Thymus (tissue), 11 donors: ENCODE results near the gene DPYSL4. TPM values are rescaled to one million over a fixed set of nuclear protein-coding genes. Genes with fewer than 3 reads are reported as not detected.

Source experiments
- DNase-seq, 9 donors: peaks; one replicate each; pipeline ENCODE4 v3.0.0-alpha.2; 2013; ENCODE audit warnings: low spot score in 9 of 9, low read depth in 6 of 9, missing footprints in 1 of 9
- H3K27ac ChIP-seq, 2 donors: one replicate each; pipeline ENCODE4 v1.5.1; 2013; ENCODE audit warnings: control low read depth in 1 of 2, low read depth in 1 of 2, low read length in 1 of 2, mild to moderate bottlenecking in 1 of 2, moderate library complexity in 1 of 2
- H3K27me3 ChIP-seq, 2 donors: one replicate each; pipeline ENCODE4 v1.5.1; 2013; ENCODE audit warnings: low read length in 1 of 2; ENCODE audit not compliant: control insufficient read depth in 2 of 2, insufficient read depth in 1 of 2
- H3K36me3 ChIP-seq, 2 donors: one replicate each; pipeline ENCODE4 v1.5.1; 2013; ENCODE audit warnings: low read length in 1 of 2, mild to moderate bottlenecking in 1 of 2, moderate library complexity in 1 of 2; ENCODE audit not compliant: control insufficient read depth in 2 of 2, insufficient read depth in 2 of 2
- H3K4me1 ChIP-seq, 2 donors: one replicate each; pipeline ENCODE4 v1.5.1; 2013; ENCODE audit warnings: low read length in 2 of 2; ENCODE audit not compliant: control insufficient read depth in 2 of 2, insufficient read depth in 2 of 2
- H3K4me3 ChIP-seq, 2 donors: one replicate each; pipeline ENCODE4 v1.5.1; 2013; ENCODE audit warnings: low read length in 2 of 2, control low read depth in 1 of 2, mild to moderate bottlenecking in 1 of 2
- H3K9me3 ChIP-seq, 2 donors: one replicate each; pipeline ENCODE4 v1.5.1; 2013; ENCODE audit warnings: low read length in 1 of 2, mild to moderate bottlenecking in 1 of 2; ENCODE audit not compliant: control insufficient read depth in 2 of 2, insufficient read depth in 1 of 2
- WGBS: extraction: QIAGEN DNeasy Blood & Tissue Kit; methylation state at CpG from one replicate; pipeline ENCODE4 v1.1.7; 2013; 5-methylcytosine and 5-hydroxymethylcytosine counted together
- polyA plus RNA-seq: library from polyadenylated mRNA; stranded (reverse); fragments of 200-250 nt; gene quantifications from one replicate; pipeline ENCODE4 v1.2.3, GENCODE V29; 2013
- total RNA-seq: library from RNA; stranded (reverse); fragments of 120-200 nt; gene quantifications from one replicate; pipeline ENCODE4 v1.2.4, GENCODE V29; 2013
- donor health status: healthy.

Gene DPYSL4
- total and polyA plus RNA-seq, 2 donors = 0.28 to 0.89 TPM

DNA sequence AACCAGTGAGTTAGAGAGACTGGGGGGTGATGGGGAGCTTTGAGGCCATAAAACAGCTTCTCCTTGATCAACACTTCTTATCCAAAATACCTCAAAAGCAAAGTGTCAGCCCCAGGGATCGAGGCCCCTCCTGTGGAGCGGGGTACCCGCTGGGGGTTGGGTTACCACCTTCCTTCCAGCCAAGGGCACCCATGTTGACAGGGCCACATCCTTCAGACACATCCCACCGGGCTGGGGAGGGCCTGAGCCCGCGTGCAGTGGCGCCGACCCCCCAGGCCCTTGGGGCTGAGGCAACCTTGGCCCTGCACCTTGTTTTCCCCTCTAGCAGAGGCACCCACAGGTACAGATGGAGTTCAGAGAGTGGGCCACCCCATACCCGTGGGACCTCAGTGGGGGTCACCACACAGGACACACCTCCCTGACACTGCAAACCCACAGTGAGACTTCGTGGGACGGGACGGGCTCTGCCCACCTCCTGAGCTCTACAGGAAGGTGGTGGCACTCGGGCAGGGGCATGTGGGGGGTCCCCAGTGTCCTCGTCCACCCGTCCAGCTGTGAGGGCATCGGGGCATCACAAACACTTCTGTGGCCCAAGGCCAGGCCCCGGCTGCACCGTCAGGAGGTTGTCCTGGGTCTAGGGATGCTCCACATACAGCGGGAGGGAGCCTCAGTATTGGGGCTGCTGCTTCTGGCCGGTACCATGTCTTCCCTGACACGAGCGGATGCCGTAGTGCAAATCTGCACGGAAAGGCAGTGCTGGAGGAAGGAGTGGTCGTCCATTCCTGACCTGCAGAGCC, 10.7 kb downstream of the DPYSL4 start:
- 88% methylated on average over 25 of the region's 25 CpGs for WGBS
- Histone ChIP-seq H3K9me3 (no peaks in the 10 kb centered on the region), H3K36me3 (no peaks in the 10 kb centered on the region), H3K27ac (no peak overlapping the region), H3K27me3 (no peaks in the 10 kb centered on the region), H3K4me3 (no peak overlapping the region), H3K4me1 (no peaks in the 10 kb centered on the region)
- no peak for DNase-seq

- Histone ChIP-seq H3K27ac (no peak overlapping the region), H3K4me1 (no peaks in the 10 kb centered on the region), H3K9me3 (no peaks in the 10 kb centered on the region), H3K36me3 (no peaks in the 10 kb centered on the region), H3K4me3 (no peak overlapping the region), H3K27me3 (no peaks in the 10 kb centered on the region)
- DNase-seq = no peak
- WGBS = 93% methylated on average over 3 of the region's 3 CpGs
Observed at GRCh38 chr10:132198068-132198370, 11.3 kb downstream of the DPYSL4 start.

DNA sequence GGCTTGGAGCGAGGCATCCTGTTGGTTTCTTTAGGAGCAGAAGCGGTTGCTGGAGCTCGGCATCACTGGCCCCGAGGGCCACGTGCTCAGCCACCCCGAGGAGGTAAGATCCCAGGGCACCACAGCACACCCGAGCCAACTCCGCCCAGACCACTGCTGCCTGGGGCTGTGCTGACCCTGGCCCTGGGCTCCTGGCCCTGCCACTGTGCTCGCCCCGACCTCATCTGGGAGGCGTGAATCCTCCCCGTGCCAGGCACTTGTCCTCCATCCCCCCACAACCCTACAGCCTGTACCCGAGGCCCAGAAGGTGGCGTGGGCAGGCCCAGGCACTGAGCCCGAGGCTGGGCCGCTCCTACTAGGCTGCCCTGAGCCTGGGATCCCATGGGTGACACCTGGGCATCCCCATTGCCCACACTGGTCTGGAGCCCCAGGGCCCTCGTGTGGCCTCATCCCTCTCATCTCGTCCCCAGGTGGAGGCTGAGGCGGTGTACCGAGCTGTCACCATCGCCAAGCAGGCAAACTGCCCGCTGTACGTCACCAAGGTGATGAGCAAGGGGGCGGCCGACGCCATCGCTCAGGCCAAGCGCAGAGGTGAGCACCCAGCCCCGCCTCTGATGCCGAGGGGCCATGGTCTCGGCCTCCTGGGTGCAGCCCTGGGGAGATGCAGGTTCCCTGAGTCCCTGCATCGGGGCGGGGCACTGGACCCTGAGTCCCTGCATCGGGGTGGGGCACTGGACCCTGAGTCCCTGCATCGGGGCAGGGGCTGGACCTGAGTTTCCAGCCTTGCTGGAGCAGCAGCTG, 11.8 kb downstream of the DPYSL4 start:
- no peak overlapping the region for H3K4me3 ChIP-seq
- H3K4me1 ChIP-seq = no peaks in the 10 kb centered on the region
- H3K27me3 ChIP-seq = no peaks in the 10 kb centered on the region
- DNase-seq = no peak
- WGBS = 94% methylated on average over 35 of the region's 35 CpGs
- no peaks in the 10 kb centered on the region for H3K9me3 ChIP-seq
- H3K27ac ChIP-seq = no peak overlapping the region
- no peaks in the 10 kb centered on the region for H3K36me3 ChIP-seq

- Histone ChIP-seq H3K9me3 (no peaks in the 10 kb centered on the region), H3K27me3 (no peaks in the 10 kb centered on the region), H3K4me3 (no peak overlapping the region), H3K36me3 (no peaks in the 10 kb centered on the region), H3K4me1 (no peaks in the 10 kb centered on the region), H3K27ac (no peak overlapping the region)
- no peak for DNase-seq
- 79% methylated on average over 11 of the region's 11 CpGs for WGBS
Observed at GRCh38 chr10:132199268-132199853, 12.6 kb downstream of the DPYSL4 start.

DNA sequence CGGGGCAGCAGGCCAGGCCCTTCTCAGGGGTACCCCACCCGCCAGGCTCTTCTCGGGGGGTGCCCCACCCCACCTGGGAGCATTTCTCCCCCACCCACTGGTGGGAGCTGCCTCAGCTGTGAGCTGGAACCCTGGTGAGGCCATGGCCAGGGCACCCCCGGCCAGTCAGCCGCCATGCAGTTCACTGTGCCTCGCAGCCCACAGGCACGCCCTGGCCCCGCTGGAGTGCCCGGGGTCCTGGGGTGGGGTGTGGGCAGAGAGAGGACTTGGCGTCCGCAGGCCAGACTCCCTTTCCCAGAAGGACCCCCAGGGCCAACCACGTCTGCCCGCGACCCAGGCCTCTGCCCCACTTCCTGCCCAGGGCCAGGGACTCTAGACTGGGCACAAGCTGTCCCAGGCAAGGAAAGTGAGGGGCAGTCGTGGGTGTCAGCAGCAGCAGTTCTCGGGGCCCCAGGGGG, 13.1 kb downstream of the DPYSL4 start:
- H3K9me3 ChIP-seq = no peaks in the 10 kb centered on the region
- H3K27ac ChIP-seq = no peak overlapping the region
- no peaks in the 10 kb centered on the region for H3K4me1 ChIP-seq
- no peak for DNase-seq
- 89% methylated on average over 16 of the region's 16 CpGs for WGBS
- H3K27me3 ChIP-seq = no peaks in the 10 kb centered on the region
- H3K4me3 ChIP-seq = no peak overlapping the region
- H3K36me3 ChIP-seq = no peaks in the 10 kb centered on the region

DNA sequence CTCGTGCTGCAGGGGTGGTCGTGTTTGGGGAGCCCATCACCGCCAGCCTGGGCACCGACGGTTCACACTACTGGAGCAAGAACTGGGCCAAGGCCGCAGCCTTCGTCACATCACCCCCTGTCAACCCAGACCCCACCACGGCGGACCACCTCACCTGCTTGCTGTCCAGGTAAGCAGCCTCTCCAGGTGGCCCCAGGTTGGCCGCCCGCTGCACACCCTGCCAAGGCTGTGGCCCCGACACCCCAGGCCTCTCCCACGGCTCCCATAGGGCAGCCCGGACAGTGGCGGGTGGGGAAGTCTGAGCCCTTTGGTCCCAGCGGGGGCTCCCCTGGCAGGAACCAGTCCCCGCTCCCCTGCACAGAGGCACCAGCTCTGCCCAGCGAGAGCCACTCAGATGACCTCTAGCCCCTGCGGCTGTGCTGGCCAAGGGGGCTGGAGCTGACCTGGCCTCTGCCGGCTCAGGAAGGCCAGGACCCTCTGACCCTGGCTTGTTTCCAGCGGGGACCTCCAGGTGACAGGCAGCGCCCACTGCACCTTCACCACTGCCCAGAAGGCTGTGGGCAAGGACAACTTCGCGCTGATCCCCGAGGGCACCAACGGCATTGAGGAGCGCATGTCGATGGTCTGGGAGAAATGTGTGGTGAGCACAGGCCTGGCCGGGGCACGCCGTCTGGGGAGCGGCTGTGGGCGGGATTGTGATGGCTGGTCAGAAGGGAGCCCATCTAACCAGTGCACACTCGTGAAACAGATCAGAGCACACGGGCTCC, 13.8 kb downstream of the DPYSL4 start:
- 90% methylated on average over 35 of the region's 35 CpGs for WGBS
- no peak overlapping the region for H3K27ac ChIP-seq
- H3K4me1 ChIP-seq = no peaks in the 10 kb centered on the region
- H3K27me3 ChIP-seq = no peaks in the 10 kb centered on the region
- H3K9me3 ChIP-seq = no peaks in the 10 kb centered on the region
- H3K36me3 ChIP-seq = no peaks in the 10 kb centered on the region
- no peak overlapping the region for H3K4me3 ChIP-seq
- no peak for DNase-seq

GRCh38 chr10:132201111-132201969, 14.6 kb downstream of the DPYSL4 start:
- no peak for DNase-seq

More at GRCh38 chr10:132201111-132201969, 14.6 kb downstream of the DPYSL4 start:
- Histone ChIP-seq H3K4me3 (no peak overlapping the region), H3K9me3 (no peaks in the 10 kb centered on the region), H3K36me3 (no peaks in the 10 kb centered on the region), H3K27ac (no peak overlapping the region), H3K4me1 (no peaks in the 10 kb centered on the region), H3K27me3 (no peaks in the 10 kb centered on the region)
- WGBS = 94% methylated on average over 35 of the region's 35 CpGs
